ENCODE measurements around the gene MCF2L2.

DNA sequence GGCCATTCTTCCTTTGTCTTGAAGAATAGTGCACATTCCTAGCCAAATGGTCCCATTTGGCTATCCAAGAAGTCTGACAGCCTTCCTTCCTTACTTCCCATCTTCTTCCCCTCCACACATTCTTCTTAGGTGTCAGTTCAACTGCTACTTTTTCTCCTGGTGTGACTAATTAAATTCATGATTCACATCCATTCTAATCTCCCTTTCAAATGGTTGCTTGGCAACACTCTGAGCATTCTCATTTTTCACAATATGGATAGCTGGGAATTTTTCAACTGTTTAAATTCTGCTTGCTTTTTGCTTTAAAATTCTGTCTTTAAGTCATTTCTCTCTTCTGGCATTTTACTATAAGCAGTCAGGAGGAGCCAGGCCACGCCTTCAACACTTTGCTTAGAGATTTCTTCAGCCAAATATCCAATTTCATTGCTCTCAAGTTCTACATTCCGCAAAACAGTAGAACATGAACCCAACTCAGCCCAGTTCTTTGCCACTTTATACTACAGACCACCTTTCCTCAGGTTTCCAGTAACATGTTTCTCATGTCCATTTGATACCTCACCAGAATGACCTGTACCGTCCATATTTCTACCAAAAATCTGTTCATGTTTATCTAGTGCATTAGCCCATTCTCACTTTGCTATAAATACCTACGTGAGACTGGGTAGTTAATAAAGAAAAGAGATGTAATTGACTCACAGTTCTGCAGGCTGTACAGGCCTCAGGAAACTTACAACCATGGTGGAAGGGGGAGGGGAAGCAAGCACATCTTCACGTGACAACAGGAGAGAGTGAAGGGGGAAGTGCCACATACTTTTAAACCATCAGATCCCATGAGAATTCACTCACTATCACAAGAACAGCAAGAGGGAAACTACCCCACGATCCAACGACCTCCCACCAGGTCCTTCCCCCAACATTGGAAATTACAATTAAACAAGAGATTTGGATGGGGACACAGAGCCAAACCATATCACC, 31.9 kb upstream of the MCF2L2 start:
- TF ChIP-seq, protein P1, sequence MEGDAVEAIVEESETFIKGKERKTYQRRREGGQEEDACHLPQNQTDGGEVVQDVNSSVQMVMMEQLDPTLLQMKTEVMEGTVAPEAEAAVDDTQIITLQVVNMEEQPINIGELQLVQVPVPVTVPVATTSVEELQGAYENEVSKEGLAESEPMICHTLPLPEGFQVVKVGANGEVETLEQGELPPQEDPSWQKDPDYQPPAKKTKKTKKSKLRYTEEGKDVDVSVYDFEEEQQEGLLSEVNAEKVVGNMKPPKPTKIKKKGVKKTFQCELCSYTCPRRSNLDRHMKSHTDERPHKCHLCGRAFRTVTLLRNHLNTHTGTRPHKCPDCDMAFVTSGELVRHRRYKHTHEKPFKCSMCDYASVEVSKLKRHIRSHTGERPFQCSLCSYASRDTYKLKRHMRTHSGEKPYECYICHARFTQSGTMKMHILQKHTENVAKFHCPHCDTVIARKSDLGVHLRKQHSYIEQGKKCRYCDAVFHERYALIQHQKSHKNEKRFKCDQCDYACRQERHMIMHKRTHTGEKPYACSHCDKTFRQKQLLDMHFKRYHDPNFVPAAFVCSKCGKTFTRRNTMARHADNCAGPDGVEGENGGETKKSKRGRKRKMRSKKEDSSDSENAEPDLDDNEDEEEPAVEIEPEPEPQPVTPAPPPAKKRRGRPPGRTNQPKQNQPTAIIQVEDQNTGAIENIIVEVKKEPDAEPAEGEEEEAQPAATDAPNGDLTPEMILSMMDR (IDR thresholded peaks at IDR 0.05 in 8 of 11, conservative IDR thresholded peaks at IDR 0.05 in 3 of 11), result no peak
- no peak for TF ChIP-seq POLR2AphosphoS5 (IDR thresholded peaks at IDR 0.05)

Data from spleen (tissue), 7 donors.